GF-D8 (cell line): Measurements from ENCODE around the gene RAD51AP1.

Experiments
- DNase-seq: peaks from one replicate; lab custom pipeline; 2025; lab: John Stamatoyannopoulos, UW

The RAD51AP1 gene

DNA sequence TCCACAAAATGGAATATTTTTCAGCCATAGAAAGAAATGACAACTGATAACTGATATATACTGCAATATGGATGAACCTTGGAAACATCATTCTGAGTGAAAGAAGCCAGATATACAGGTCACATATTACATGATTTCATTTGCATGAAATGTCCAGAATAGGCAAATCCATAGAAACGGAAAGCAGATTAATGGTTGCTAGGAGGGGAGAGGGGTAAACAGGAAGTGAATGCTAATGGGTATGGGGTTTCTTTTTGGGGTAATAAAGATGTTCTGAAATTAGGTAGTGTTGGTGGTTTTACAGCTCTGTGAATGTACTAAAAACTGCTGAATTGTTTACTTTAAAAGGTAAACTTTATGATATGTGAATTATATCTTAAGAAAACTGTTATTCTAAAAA lies 6.5 kb downstream of the RAD51AP1 start:
- no peak for DNase-seq

- no peak for DNase-seq
These were observed 13.5 kb downstream of the RAD51AP1 start for GRCh38 chr12:4552191-4552590.

DNA sequence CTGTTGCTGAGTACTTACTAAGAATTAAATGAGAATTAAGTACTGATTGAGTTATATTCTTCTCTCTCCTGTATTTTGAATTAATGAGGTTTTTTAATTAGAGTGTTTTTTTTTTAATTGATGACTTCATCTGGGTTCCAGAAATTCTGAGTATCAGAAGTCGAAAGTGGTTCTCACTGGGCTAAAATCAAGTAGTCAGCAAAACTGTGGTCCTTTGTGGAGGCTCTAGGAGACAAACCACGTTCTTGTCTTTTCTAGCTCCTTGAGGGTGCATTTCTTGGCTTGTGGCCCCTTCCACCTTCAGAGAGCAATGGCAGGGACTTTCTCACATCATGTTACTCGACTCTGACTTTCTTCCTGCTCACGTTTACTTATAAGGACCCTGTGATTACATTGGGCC lies 15.3 kb downstream of the RAD51AP1 start:
- DNase-seq, result no peak

DNA sequence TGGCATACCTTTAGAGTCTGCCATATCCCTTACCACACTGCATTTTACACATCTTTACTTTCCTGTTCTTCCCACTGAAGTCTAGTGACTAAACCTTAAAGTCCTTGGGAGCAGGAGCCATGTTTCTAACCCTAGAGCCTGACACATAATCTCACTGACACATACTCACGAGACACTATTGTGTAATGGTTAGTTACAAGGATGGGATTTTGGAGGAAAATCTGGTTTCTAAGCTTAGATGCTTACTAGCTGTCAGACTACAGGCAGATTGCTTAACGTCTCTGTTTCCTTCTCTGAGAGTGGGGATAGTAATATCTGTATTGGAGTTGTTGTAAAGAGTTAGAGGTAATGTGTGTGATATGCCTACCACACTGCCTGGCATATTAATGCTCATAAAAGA lies 17.1 kb downstream of the RAD51AP1 start:
- DNase-seq, result no peak

- no peak for DNase-seq
These were observed 18.2 kb downstream of the RAD51AP1 start for GRCh38 chr12:4556735-4557530.

GRCh38 chr12:4557586-4557985 lies 18.9 kb downstream of the RAD51AP1 start:
- no peak for DNase-seq

GRCh38 chr12:4558171-4558570 lies 19.5 kb downstream of the RAD51AP1 start:
- no peak for DNase-seq

GRCh38 chr12:4562034-4562657 lies 23.5 kb downstream of the RAD51AP1 start, which contains the start of gene DYRK4:
Gene DYRK4, plus strand, starts transcription at chr12:4562208. Its CDS starts 38 bp downstream, at chr12:4562246.
- DNase-seq, result no peak

DNA sequence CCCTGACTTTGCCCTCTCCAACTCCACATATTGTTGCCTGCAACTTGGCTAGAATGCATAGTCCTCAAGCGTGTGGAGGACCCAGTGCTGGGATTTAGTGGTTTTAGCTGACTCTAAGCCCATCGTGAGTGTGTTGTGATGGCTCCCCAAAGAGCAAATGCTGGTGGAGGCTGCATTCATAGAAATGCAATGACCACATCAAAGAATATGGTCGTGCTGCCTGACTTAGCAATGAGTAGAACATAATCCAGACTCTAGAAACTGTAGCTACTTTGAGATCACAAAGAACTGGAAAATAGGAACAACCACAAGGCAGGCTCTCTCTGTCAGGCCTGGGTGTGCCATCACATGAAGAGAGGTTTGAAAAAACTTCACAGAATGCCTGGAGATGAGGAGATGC lies 24.6 kb downstream of the RAD51AP1 start:
- no peak for DNase-seq

DNA sequence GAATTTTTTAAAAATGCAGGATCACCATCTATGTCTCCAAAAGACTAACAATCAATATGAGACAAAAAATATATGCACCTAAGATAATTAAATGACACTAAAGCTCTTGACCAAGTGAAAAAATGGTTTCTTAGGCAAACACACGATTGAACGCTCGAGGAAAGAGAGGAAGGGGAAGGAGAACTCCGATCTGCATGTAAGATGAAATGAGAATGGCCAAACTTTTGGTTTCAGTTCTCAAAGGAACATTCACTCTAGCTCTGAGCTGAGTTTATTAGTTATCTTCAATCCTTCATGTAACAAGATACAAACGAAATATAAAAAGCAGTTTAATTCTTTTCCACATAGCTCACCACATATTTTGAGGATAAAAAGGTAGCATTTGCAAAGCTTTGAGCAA lies 26.1 kb downstream of the RAD51AP1 start:
- DNase-seq, result no peak

DNA sequence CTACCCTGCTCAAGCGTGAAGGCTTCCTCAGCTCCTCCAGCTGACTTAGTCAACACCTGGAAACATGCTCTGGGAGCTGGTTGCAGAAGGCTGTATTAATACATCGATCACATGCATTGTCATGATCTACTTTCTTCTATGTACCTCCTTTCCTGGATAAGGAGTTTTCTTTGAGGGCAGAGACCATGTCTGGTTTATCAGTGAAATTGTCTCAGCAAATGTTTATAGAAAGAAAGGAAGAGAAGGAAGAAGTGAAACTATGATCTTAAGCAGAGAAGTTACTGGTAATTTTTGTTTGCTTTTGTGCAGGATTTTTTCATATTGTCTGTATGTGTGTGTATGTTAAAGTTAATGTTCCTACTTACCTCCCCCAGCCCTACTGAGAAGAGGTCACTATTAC lies 27.8 kb downstream of the RAD51AP1 start:
- no peak for DNase-seq

- peak; percentile 41 for DNase-seq
These were observed 28.6 kb downstream of the RAD51AP1 start for GRCh38 chr12:4567073-4567881.

DNA sequence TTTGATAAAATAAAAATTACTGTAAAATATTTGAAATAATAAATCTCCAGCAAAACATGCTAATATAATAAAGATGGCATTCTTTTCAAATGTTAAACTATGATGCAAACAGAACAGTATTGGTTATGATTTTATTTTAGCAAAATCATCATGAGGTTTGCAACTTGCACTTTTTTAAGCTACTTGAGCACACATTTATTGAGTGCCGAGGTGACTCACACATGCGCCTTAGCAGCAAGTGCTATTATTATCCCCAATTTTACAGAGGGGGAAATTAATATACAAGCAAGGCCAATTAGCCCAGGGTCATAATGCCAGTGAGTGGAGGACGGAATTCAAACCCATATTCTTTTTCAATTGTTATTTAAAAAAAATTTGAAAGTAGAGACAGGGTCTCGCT lies 30.6 kb downstream of the RAD51AP1 start:
- no peak for DNase-seq

DNA sequence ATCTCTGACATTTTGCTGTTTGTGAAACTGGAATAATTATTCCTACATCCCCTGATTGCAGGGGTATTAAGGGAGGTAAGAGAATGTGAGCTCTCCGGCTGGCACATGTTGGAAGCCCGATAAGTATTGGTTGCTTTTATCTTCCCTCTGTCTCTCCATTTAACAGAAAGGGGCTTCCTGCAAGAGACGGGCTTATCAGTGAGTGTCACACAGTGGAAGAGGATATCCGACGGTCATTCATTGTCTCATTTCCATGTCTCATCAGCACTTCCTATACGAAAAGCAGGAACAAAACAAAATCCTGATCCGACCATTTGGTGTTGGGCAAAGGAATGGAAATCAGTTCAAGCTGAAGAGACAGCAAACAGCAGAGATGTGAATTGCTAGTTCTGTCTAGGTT lies 34.0 kb downstream of the RAD51AP1 start:
- DNase-seq, result no peak

DNA sequence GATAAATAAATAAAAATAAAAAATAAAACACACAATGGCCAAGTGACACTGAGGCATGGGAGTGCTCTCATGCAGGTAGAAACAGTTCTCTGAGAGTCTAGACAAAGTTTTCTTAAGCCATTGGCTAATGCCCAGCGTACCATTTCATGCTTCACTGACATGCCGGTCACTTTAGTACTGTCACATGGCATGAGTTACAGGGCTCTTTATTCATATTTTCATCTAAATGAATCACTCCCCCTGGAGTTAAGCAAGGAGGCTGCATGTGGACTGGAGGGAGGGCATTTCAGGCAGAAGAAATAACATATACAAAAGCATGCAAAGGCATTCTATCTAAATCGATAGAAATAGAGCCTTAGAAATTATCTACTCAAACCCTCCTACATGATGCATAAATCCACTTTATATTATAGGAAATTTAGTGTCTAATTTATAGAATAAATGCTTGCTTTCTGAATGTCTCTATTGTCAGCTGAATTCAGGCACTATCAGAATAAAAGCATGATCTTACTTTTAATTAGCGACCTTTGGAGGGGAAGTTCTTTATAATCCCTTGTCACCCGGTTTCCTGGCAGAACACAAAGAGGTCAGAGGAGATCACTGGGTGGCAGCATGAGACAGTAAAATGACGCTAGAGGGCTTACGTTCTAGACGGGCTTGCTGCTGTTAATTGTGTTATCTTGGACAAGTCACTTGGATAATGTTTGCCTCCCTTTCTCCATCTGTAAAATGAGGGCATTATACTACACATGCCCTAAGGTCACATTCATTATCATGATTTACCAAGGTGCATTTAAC lies 40.8 kb downstream of the RAD51AP1 start:
- DNase-seq, result peak; percentile 13

GRCh38 chr12:4580281-4580688 lies 41.6 kb downstream of the RAD51AP1 start:
- DNase-seq, result no peak

DNA sequence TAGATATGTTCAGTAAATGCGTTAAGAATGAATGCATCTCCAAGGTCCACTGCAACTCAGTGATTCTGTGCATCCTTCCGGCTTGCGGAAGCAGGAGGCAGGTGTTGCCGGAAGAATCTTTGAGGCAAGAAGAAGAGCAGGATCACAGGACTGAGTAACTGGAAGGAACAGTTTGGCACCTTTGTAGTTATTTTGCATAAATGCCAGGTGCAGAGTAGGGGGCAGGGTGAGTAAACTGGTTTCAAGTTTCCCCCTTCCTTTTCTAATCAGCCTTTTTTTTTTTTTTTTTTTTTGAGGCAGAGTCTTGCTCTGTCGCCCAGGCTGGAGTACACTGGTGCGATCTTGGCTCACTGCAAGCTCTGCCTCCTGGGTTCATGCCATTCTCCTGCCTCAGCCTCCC lies 45.6 kb downstream of the RAD51AP1 start:
- DNase-seq, result no peak

DNA sequence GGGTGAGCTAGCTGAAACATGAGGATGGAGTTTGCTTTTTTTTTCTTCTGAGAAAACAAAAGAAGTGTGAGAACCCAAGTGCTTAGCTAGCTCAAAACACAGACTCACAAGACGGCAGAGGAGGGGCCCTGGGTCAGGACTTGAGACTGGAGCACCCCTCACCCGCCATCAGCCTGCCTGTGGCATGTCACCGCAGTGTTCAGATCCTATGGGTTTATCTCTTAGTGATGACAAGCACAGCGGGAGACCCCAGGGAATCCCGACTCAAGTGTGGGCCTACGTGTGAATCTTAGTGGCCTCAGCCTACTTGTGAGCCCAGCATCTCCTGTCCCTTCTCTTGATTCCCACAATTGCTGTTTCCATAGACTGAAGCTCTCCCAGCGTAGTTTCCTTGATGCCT lies 46.2 kb downstream of the RAD51AP1 start:
- DNase-seq, result no peak

DNA sequence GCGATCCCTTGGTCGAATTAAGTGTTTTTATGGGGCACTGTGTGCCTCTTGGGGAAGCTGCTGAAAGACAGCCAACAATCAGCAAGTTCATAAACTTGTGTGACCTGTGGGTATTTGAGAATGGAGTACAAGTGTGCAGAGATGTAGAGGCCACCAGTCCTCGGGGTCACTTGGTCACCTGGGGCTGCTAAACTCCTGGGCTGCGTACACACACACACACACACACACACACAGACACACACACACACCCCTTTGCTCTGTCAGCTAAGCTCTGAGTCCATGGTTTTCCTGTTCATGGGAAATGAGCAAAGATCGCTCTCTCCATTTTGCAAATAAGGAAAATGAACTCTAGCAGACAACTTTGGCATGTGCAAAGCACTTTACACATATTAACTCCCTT lies 47.8 kb downstream of the RAD51AP1 start:
- no peak for DNase-seq

DNA sequence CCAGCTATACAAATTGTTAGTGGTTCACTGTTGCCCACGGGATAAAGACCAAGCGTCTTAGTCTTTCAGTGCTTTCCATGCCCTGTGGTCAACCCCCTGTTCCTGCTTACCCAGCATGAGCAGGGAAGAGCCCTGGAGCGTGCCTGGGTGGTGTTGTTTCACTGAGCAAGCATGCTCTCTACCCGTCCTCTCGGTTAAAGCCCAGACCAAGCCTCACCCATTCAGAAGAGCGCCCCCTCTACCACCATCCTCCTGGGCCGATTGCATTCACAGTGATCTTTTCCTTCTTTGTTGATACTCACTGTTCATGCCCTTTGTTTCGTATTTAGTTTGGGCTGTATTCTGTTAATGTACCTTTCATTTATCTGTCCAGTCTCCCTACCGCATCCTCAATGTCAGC lies 48.4 kb downstream of the RAD51AP1 start:
- no peak for DNase-seq

DNA sequence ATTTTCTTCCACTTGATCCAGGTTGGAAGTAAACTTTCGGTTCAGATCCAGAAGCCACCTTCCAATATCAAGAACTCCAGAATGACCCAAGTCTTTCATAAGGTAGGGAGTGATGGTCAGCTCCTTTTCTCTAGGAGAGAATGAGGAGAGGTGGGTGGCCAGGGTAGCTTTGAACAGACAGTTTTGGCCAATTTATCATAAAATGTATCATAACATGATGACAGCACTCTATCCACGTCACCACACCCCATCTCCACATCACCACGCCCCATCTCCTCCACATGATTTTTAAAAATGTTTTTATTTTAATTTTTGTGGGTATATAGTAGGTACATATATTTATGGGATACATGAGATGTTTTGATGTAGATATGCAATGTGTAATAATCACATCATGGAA lies 50.2 kb downstream of the RAD51AP1 start:
- DNase-seq, result no peak

GRCh38 chr12:4589941-4590340 lies 51.3 kb downstream of the RAD51AP1 start:
- DNase-seq, result no peak
